GM19397 (cell line): Measurements from ENCODE around the gene ORM1.

Experiments used
- ATAC-seq: cut with Tn5 transposase; IDR thresholded peaks from one replicate; pipeline ENCODE4 v1.9.1; 2021; ENCODE audit warnings: mild to moderate bottlenecking, moderate library complexity; ENCODE audit not compliant: unreplicated experiment

Gene ORM1

GRCh38 chr9:114361542-114361941, 38.6 kb downstream of the ORM1 start:
- ATAC-seq: no peak

- no peak for ATAC-seq
Measured at GRCh38 chr9:114362394-114362793, 39.5 kb downstream of the ORM1 start.

GRCh38 chr9:114363424-114363823, 40.5 kb downstream of the ORM1 start:
- no peak for ATAC-seq

- no peak for ATAC-seq
Measured at GRCh38 chr9:114364134-114365041, 41.5 kb downstream of the ORM1 start.

- no peak for ATAC-seq
Measured at GRCh38 chr9:114365194-114365593, 42.3 kb downstream of the ORM1 start.

- ATAC-seq: peak; percentile 41
Measured at GRCh38 chr9:114366334-114367128, 43.6 kb downstream of the ORM1 start.

- ATAC-seq: no peak
Measured at GRCh38 chr9:114367366-114367765, 44.5 kb downstream of the ORM1 start.

GRCh38 chr9:114367772-114368569, 45.1 kb downstream of the ORM1 start:
- no peak for ATAC-seq

- ATAC-seq: no peak
Measured at GRCh38 chr9:114369216-114370130, 46.6 kb downstream of the ORM1 start.

- ATAC-seq: no peak
Measured at GRCh38 chr9:114370251-114370967, 47.5 kb downstream of the ORM1 start.

GRCh38 chr9:114370968-114371320, 48.0 kb downstream of the ORM1 start:
- ATAC-seq: no peak

GRCh38 chr9:114371343-114371944, 48.5 kb downstream of the ORM1 start:
- ATAC-seq: no peak

GRCh38 chr9:114371973-114372917, 49.3 kb downstream of the ORM1 start:
- ATAC-seq: no peak

- ATAC-seq: peak; percentile 95
Measured at GRCh38 chr9:114372921-114373448, 50.1 kb downstream of the ORM1 start.

- ATAC-seq: no peak
Measured at GRCh38 chr9:114373960-114374730, 51.2 kb downstream of the ORM1 start.

GRCh38 chr9:114374936-114375335, 52.0 kb downstream of the ORM1 start:
- ATAC-seq: no peak
